DOHH2 (cell line): ENCODE data around the gene LIPC.

ENCODE experiments used
- H3F3A ChIP-seq: fragments of 200-600 bp; sonication (generic), shearing (Covaris generic); 2 replicates; pipeline ENCODE4 v1.6.0; 2016; ENCODE audit warnings: antibody characterized with exemption, mild to moderate bottlenecking; ENCODE audit not compliant: control insufficient read depth, insufficient read depth
- H3K27ac ChIP-seq: fragments of 200-600 bp; sonication (generic); 2 replicates; pipeline ENCODE4 v1.5.1; 2014; ENCODE audit warnings: low read depth, mild to moderate bottlenecking, low read length, moderate library complexity
- H3K27me3 ChIP-seq: fragments of 200-600 bp; sonication (generic); 2 replicates; pipeline ENCODE4 v1.6.1; 2014; ENCODE audit warnings: mild to moderate bottlenecking, low read length, mixed read lengths; ENCODE audit not compliant: control insufficient read depth
- H3K36me3 ChIP-seq: fragments of 200-600 bp; sonication (generic); 2 replicates; pipeline ENCODE4 v1.6.1; 2014; ENCODE audit warnings: mild to moderate bottlenecking, low read length, moderate library complexity, mixed read lengths; ENCODE audit not compliant: control insufficient read depth
- H3K4me1 ChIP-seq: fragments of 200-600 bp; sonication (generic); 2 replicates; pipeline ENCODE4 v1.6.1; 2014; ENCODE audit warnings: mild to moderate bottlenecking, low read length, mixed read lengths; ENCODE audit not compliant: control insufficient read depth
- H3K4me2 ChIP-seq: fragments of 200-600 bp; sonication (generic); 2 replicates; pipeline ENCODE4 v1.6.0; 2014; ENCODE audit warnings: mild to moderate bottlenecking, low read length, moderate library complexity
- H3K4me3 ChIP-seq: fragments of 200-600 bp; sonication (generic); 2 replicates; pipeline ENCODE4 v1.5.1; 2014; ENCODE audit warnings: mild to moderate bottlenecking, low read length, mixed read lengths
- H3K79me2 ChIP-seq: fragments of 200-600 bp; sonication (generic); 2 replicates; pipeline ENCODE4 v1.6.1; 2014; ENCODE audit warnings: mild to moderate bottlenecking, low read length, mixed read lengths; ENCODE audit not compliant: control insufficient read depth
- H3K9me2 ChIP-seq: fragments of 200-600 bp; sonication (generic); replicated peaks from 2 replicates; pipeline ENCODE4 v1.6.1; 2014; ENCODE audit warnings: mild to moderate bottlenecking, low read length, mixed read lengths; ENCODE audit not compliant: control insufficient read depth
- H3K9me3 ChIP-seq: fragments of 200-600 bp; sonication (generic); 2 replicates; pipeline ENCODE4 v1.6.1; 2014; ENCODE audit warnings: antibody characterized with exemption, low read length, mixed read lengths; ENCODE audit not compliant: control insufficient read depth, insufficient read depth
- H4K20me1 ChIP-seq: fragments of 200-600 bp; sonication (generic); 2 replicates; pipeline ENCODE4 v1.6.0; 2014; ENCODE audit warnings: low read depth, mild to moderate bottlenecking, antibody characterized with exemption, low read length, moderate library complexity; ENCODE audit not compliant: control insufficient read depth, insufficient read depth
- EZH2phosphoT487 ChIP-seq: fragments of 200-600 bp; sonication (generic); IDR thresholded peaks from 2 replicates; pipeline ENCODE4 v1.6.1; 2017; ENCODE audit warnings: borderline replicate concordance, mild to moderate bottlenecking, antibody characterized with exemption, low read length, moderate library complexity, mixed read lengths
- TF ChIP-seq, protein P1 (sequence below): fragments of 200-600 bp; sonication (generic); IDR thresholded peaks from one replicate; pipeline ENCODE4 v1.5.1; 2014; ENCODE audit warnings: antibody characterized with exemption, mild to moderate bottlenecking, low read depth, low read length; ENCODE audit not compliant: poor library complexity, severe bottlenecking

The LIPC gene

DNA sequence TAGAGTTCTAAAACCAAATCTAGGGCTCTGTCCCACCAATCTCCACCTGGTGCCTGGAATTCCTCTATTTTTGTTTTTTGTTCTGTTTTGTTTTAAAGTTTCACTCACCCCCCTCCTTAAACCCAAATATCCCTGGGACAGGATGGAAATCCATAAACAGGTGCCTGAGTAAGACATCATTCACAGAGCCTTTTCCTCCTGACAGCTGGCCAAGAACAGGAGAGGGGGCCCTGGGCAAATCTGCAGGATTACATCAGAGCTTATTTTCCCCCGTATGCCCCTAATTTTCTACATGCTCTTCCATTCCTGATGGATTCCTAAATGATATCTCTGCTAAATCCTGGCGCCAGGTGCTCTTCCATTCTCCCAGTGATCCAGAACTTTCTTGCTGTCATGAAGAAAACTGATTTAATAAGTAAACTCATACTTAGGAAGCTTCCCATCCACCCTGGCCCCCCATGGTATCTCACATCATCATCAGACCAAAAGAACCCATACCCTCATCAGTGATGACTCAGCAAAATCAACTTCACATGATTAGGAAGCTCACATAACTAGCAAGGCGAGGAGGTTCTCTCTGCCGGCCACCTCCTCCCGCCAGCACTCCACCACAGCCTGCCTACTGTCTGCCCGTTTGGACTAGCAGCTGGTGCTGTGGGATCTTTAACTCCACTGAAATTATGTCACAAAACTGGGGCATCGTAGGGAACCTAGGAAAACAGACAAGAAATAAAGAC, 61.0 kb downstream of the LIPC start:
- Histone ChIP-seq H3K36me3 (no peaks in the 10 kb centered on the region), H3F3A (no peaks in the 10 kb centered on the region), H3K79me2 (no peaks in the 10 kb centered on the region), H3K4me1 (no peaks in the 10 kb centered on the region), H4K20me1 (no peaks in the 10 kb centered on the region), H3K4me3 (no peak overlapping the region), H3K9me2 (no peaks in the 10 kb centered on the region), H3K9me3 (peaks cover 3% of the 10 kb centered on the region; the same call in 1 of the 2 replicates), H3K27me3 (peaks cover 12% of the 10 kb centered on the region), H3K4me2 (no peak overlapping the region), H3K27ac (no peak overlapping the region)
- TF ChIP-seq, protein P1, sequence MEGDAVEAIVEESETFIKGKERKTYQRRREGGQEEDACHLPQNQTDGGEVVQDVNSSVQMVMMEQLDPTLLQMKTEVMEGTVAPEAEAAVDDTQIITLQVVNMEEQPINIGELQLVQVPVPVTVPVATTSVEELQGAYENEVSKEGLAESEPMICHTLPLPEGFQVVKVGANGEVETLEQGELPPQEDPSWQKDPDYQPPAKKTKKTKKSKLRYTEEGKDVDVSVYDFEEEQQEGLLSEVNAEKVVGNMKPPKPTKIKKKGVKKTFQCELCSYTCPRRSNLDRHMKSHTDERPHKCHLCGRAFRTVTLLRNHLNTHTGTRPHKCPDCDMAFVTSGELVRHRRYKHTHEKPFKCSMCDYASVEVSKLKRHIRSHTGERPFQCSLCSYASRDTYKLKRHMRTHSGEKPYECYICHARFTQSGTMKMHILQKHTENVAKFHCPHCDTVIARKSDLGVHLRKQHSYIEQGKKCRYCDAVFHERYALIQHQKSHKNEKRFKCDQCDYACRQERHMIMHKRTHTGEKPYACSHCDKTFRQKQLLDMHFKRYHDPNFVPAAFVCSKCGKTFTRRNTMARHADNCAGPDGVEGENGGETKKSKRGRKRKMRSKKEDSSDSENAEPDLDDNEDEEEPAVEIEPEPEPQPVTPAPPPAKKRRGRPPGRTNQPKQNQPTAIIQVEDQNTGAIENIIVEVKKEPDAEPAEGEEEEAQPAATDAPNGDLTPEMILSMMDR: no peak
- no peak for TF ChIP-seq EZH2phosphoT487

DNA sequence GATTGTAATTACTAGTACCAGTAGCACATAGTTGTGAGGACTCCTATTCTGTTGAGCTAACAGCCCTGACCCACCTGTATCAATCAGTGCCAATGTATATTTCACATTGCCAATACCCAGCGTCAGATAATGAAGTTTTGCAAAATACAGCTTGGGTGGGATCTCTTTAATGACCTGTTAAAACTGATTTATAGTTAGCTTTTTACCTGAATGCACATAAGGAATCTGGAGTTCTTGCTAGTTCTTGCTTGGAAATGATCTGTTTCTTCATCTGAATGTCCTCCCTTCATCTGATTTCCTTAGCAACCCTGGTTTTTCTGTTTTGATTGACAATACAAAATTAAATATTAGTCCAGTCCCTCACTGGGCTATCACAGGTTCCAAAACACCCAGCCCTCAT, 62.8 kb downstream of the LIPC start:
- TF ChIP-seq, protein P1: no peak
- TF ChIP-seq EZH2phosphoT487: no peak
- no peaks in the 10 kb centered on the region for H4K20me1 ChIP-seq
- no peaks in the 10 kb centered on the region for H3K4me1 ChIP-seq
- no peaks in the 10 kb centered on the region for H3K9me2 ChIP-seq
- no peaks in the 10 kb centered on the region for H3F3A ChIP-seq
- peaks cover 2% of the 10 kb centered on the region; the same call in 1 of the 2 replicates for H3K9me3 ChIP-seq
- H3K4me3 ChIP-seq: no peak overlapping the region
- H3K27ac ChIP-seq: no peak overlapping the region
- no peaks in the 10 kb centered on the region for H3K79me2 ChIP-seq
- H3K27me3 ChIP-seq: peaks cover 15% of the 10 kb centered on the region
- H3K36me3 ChIP-seq: no peaks in the 10 kb centered on the region
- H3K4me2 ChIP-seq: no peak overlapping the region

DNA sequence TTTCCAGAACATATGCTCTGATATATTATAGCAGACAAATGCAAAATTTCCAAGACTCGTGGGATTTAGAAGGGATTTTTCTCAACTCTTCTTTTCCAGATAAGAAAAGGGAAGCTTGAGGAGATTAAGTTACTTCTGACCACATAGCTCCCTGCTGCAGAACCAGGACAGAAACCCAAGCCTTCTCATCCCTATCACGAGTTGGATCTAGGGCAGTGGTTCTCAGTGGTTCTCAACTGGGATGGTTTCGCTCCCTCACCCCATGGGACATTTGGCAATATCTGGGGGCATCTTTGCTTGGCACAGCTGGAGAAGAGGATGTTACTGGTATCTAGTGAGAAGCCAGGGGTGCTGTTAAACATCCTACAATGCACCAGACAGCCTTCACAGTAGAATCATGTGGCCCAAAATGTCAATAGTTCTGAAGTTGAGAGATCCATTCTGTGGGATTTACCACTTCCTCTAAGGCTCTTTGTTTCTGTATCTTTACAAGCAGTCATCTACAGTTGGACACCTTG, 64.2 kb downstream of the LIPC start:
- Histone ChIP-seq H3K4me1 (no peaks in the 10 kb centered on the region), H3K9me3 (no peaks in the 10 kb centered on the region), H3K27me3 (peaks cover 15% of the 10 kb centered on the region), H3K4me2 (no peak overlapping the region), H3F3A (no peaks in the 10 kb centered on the region), H4K20me1 (no peaks in the 10 kb centered on the region), H3K79me2 (no peaks in the 10 kb centered on the region), H3K27ac (no peak overlapping the region), H3K36me3 (no peaks in the 10 kb centered on the region), H3K9me2 (no peaks in the 10 kb centered on the region), H3K4me3 (no peak overlapping the region)
- TF ChIP-seq, protein P1: no peak
- no peak for TF ChIP-seq EZH2phosphoT487
